HG03342 (cell line): Measurements from ENCODE around the gene TREX2.
"Not testable (repeated sequence)": the region's sequence is repeated elsewhere in the genome, so short reads cannot be mapped to it uniquely, and the experiment has no call there.

ENCODE experiments used
- ATAC-seq: cut with Tn5 transposase; IDR thresholded peaks from one replicate; pipeline ENCODE4 v1.9.1; 2021; ENCODE audit warnings: mild to moderate bottlenecking, moderate library complexity; ENCODE audit not compliant: unreplicated experiment

The TREX2 gene

DNA sequence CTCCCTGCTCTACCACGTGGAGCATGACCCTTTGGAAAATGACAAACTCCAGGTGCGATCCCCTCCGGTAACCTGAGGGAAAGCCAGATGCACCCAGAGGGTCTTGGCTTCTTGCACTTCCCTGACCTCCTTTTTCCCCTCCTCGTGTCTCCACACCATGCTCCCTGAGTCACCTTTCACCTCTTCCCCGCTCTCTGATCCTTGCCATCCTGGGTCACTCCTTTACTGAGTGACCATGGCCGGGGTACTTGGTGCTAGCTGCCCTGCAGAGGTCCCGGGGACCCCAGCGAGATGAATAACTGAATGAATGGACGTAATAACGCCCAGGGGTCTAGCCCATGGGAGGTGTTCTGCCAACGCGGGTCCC is 35.0 kb downstream of the TREX2 start:
- ATAC-seq, result no peak

DNA sequence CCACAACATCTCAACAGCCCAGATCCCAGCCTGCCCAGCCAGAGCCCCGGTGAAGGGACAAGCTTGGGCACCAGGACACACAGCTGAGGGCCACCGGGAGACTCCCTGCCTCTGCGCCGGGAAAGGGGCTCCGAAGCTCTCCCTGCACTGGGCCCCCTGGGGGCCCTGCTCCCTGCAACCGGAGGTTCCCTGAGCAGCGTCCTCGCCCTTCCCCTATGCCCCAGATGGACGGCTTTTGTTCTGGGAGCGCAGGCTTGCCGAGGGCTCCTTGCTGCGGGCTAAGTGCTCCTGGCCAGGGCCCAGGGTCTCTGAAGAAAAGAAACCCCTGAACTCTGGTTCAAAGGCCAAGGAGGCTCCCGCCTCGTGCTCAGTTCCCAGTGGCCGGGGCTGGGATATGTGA is 35.5 kb downstream of the TREX2 start:
- ATAC-seq, result no peak

DNA sequence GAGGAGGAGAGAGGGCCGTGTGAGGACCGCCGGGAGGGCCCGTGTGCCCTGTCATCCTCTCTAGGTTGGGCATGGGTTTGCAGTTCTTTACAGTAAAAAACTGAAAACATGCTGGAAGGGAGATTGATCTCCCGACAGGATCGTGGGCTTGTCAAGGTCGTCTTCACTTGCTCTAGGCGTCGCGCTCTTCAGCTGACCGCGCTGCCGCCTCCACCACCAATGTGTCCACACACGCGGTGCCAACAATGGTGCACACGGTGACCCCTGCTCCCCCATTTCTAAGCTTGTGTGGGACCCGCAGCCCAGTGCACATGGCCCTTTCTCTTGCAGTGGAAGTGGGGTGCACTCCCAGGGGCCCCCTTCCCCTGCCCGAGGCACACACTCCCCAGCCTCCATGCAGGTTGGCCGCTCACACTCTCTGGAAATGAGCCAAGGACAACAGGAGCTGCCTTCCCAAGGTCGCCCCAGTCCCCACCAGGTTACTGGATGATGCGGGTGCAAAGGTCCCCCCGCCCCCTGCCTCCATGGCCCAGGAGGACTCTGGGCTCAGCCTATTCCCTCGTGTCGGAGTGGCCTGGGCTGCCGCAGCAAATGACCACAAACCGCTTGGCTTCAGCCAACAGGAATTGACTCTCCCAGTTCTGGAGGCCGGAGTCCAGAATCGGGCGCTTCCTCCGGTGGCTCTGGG is 36.3 kb downstream of the TREX2 start:
- no peak for ATAC-seq

DNA sequence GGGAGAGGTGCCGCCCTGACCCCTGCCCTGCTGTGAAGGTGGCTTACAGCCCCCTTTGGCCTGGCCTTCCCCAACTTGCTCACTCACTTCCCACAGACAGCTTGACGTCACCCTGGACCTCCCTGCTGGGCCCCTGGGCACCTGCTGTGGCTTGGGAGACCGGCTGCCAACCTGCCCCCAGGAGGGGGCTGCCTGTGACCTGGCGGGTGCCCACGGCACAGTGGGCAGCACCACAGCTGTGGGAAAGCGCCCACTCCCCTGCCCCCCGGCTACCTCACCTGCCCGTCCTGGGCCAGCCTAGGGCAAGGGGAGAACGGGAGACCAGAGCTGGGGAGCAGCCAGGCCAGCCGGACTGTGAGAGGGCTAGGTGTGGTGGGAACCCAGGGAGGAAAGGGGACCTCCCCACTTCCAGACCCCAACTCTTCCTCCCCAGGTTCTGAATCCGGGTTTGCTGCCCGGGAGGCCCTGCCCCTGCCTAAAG is 36.9 kb downstream of the TREX2 start:
- no peak for ATAC-seq

DNA sequence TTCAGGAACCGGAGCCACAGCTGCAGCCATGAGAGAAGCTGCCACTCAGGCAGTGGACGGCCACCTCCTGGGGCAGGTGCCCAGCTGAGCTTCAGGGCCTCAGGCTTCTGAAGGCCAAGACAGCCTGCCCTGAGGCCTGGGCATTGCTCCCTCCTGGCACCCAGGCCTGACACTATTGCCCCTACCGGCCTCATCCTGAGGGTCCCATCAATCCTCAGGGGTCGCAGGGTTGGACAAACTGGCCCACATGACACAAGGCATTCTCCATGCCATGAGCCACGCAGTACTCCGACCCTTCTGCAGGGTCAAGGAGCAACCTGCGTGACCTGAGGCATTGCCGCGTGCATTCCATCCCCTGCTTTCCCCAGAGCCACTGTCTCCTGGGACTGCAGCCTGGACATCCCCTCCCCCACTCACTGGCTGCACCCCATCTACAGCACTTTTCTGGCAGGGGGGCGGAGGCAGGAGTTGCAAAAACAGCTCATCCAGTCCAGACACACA is 37.6 kb downstream of the TREX2 start:
- no peak for ATAC-seq

DNA sequence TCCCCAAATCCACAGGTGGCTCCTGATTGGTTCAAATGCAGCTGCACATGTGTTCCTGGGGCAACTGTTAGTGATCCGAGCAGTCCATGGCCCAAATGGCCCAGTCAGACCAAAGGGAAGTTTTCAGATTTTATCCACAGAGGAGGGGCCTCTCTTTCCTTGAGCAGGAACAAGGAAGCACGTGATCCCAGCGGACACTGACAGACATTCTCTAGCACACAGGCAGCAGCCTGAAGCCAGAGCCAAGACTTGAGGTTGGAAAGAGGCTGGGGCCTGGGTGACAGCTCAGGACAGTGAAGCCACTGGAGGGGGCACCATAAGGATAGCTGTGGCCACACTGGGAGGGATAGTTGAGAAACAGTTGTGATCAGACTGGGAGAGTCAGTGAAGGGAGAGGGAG is 38.1 kb downstream of the TREX2 start:
- no peak for ATAC-seq

DNA sequence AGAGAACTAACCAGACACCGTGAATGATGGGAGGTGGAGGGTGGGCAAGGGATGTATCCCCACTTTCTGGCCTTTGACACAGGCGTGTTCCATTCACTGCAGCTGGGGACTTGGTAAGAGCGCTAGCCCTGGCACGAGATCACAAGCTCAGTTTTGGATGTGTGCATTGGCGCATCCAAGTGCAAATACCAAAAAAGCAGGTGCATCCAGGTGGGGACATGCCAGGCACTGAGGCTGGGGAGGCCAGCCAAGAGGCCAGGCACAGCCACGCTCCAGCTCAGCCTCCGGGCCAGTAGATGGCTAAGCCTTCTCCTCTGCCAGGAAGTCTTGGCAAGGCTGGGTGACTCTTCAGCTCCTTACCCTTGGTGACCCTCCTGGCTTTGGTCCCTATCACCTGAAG is 39.0 kb downstream of the TREX2 start:
- no peak for ATAC-seq

DNA sequence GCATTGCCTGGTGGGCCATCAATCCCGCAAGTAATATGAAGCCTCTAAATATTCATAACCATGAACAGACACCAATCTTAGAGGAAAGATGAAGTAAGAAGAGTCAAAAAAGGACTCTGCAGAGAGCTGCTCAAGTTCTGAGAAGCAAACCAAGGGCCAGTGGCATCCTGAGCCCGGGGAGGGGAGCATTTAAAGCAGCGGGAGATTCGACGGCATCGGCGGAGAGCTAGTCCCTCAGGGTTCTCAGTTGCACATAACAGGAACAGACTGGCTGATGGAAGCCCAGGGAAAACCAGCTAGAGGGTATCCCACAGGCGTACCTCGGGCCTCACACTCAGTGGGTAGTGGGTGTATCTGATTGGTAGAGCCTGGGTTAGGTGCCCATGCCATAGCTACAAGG is 39.8 kb downstream of the TREX2 start:
- ATAC-seq, result no peak

DNA sequence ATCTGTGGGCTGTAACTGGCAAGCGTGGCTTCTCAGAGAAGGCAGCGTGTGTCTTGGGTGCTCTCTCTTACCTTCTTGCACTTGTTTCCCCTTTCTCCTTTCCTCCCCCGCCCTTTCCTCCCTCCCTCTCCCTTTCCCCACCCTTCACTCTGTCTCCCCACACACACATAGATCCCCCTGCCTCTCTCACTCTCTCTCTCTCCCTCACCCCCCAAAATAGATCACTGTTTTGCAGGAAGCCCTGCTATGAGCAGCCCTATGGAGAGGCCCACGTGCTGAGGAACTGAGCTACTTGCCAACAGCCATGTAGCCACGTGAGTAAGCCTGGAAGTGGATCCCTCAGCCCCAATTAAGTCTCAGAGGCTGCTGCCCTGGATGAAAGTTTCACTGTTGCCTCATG is 40.4 kb downstream of the TREX2 start:
- no peak for ATAC-seq

DNA sequence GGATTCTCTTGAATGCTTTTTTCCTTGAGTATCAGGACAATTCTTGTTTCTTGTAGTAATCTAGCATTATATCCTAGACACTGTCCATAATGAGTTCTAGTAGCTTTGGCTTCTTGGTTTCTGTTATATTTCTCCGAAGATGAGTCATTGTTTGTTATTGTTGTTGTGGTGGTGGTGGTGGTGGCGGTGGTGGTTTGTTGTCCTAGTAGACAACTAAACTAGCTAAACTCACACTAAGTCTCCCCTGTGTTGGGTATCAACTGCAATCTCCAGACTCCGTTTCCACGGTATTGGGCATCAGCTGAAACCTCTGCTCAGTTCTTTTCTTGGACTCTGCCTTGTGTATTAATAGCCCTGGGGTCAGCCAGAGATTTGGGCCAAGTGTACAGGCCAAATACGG is 41.5 kb downstream of the TREX2 start:
- not testable (repeated sequence) for ATAC-seq

DNA sequence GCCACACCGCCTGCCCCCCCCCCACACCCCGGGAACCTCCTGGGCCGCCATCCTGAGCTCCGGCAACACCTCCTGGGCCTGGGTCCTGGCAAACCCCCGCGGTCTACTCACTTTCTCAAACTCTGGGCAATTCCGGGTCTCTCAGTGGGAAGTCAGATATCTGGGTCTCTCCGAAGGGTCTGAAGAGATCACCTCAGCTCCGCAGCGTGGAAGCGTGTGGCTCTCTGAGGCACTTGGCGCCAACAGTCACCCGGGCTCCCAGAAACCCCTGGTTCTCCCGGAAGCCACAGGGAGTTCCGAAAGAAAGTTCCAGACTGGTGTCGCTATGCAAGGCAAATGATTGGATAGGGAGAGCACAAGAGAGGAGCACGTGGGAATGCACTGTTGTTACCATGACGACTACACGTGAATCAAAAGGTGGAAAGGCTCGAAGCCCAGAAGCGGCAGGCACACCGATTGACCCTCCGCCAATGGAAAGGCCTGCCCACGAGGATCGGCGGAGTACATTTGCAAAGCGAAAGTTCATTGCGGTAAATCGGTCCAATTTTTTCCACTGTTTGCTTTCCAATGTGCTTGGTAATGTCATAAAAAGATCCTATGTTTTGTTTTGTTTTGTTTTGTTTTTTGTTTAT is 44.6 kb downstream of the TREX2 start, which contains the start of gene PNMA6E:
Gene PNMA6E (minus strand): TSS at position 218 of the 632 bp plus-strand sequence. CDS start 2,501 bp downstream, outside the sequence.
- ATAC-seq, result no peak

DNA sequence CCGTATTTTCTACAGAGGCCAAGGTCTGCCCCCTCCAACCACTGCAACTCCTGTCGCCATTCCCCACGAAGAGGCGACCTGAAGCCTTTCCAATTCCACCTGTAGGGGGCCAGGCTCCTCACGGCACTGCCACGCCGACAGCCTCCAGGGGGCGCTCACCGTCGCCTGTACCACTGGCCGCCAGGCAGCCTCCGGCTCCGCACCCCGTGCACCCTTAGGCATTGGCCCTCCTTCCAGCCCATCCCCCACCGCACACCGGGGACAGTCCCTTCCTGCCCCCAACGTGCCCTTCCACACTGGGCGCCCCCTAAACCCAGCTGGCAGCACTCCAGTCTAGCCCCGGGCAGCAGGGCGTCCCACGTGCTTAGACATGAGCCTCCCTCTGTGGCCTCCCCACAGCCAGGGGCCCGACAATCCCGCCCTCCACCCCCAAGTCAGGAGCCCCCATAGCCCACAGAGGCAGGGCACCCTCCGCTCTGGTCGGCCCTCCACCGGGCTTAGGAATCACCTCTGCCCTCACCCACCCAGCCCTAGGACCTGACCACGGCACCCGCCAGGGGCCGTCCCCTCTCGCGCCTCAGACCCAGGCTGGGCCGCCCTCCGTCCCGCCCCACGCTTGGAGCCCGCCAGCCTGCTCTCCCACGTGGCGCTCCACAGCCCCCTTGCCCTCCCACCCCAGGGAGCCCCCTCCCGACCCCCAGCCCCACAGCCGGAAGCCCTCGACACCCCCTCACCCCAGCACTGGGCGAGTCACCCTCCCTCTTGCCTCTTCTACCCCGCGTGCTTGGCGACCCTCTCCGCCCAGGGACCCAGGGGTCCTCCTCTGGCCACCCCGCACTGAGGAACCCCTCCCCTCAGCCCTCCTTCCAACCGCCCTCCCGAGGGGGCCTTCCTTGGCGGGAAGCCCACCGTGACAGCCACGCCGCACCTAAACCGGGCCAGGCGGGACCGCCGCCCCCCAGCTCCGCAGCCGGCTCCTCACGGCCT is 45.4 kb downstream of the TREX2 start:
- no peak for ATAC-seq

DNA sequence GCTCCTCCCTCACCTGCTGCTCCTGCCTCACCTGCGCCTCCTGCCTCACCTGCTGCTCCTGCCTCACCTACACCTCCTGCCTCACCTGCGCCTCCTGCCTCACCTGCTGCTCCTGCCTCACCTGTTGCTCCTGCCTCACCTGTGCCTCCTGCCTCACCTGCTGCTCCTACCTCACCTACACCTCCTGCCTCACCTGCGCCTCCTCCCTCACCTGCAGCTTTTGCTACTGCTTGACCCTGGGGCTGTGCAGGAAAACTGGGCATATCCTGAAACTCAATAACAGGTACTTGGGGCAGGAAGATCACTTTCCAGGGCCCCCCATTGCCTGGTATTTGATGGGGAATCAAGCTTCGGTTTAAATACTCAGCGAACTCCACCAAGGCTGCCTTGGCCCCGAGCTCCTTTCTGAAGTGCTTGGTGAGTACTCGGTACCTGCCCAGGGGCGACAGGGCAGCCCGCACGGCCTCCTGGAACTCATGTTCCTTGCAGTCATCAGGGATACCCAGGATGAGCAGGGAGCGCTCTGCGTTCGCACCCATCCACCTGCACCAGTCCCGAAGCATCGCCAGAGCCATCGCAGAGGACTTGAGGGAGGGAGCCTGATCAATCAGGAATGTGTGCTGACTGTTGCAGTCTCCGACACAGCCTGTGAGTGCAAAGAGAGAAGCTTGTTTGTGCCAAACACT is 47.4 kb downstream of the TREX2 start:
- no peak for ATAC-seq

DNA sequence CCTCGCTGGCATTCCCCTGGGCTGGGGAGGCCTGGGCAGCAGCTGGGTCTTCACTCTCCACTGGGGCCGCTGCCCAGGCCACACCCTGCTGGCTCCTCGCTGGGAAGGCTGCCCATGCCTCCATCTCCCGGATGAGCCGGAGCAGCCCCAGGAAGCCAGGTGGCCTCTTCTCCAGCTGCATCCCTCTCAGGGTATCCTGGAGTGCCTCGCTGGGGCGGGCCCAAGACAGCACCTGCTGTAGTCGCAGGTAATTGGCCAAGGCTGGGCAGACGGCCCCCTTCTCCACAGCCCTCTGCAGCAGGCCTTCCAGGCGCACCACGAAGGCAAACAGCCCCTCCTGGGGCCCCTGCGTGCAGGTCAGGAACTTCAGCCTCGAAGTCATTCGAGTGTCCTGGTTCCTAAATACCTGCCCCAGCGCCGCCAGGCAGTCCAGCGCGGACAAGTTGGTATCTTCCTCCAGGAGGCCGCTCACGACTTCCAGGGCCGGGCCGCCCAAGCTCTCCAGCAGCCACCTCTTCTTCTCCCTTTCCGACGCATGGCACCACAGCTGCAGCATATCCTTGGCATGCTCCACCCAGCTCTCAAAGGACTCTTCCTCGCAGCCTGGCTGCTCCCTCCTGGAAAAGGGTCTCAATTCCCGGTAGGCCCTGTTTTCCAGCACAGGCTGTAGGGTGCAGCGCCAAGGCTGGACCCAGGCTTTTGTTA is 48.4 kb downstream of the TREX2 start:
- no peak for ATAC-seq

DNA sequence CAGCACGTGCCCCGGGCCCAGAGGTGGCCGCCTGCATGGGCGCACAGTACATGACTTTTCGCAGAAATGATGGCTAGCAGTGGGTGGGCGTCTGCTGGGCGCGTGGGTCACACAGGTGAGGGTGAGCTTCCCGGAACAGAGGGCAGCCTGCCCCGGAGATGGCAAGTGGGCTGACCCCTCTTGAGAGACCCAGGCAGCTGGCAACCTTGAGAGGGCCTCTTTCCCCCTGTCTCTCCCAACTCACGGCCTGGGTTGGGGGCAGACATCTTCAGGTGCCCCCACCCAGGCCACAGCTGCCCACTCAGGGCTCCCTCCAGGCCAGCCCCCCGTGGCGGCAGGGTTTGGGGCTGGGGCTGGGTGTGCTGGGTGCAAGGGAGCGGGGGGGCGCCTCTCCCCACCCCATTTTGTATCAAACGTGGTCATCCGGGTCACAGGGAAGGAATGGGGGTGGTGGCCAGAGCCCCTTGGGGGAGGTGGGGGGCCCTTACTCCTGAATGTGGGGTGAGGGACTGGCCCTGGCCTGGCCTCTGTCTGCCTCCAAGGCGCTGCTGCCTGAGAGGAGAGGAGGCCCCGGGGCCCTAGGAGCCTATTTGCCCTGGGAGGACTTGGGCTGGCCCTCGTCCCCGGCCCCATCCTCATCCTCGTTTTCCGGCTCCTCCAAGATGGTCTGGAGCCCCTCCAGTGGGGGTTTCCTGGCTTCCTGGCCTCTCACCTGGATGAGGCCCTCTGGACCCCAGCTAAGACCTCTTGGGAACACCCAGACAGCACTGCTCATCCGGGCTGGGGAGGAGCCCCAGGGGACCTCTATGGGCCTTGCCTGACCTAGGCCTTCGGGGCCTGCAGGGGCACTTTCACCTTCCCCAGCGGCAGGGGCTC is 49.3 kb downstream of the TREX2 start:
- ATAC-seq, result no peak

DNA sequence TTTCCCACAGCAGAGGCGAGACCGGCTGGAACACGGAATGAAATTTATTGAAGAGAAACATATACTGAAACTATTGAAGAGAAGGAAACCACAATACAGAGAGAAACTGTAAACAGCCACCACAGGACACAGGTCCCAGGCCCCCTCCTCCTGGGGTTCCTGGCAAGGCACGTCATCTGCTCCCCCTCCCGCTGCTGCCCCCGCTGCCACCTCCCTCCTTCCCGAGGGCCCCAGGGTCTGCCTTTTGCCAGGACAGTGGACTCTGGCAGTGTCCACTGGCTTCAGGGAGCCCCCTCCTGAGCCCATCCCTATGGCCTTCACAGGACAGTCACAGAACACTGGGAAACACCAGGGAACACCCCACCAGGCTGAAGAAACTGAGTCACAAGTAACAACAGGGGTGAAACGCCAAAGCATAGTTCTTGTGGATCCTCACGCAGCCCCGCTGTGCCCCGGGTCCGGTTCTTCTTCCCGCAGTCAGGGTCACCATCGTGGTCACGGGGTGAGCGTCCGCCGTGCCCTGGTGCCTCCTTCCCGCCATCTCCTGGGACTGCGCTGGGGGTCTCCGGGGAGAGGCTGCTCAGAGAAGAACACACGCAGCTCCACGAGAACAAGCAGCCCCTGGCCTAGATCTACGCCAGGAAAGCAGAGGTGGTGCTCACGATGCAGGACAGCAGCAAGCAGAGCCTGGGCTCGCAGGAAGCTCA is 50.1 kb downstream of the TREX2 start:
- no peak for ATAC-seq

DNA sequence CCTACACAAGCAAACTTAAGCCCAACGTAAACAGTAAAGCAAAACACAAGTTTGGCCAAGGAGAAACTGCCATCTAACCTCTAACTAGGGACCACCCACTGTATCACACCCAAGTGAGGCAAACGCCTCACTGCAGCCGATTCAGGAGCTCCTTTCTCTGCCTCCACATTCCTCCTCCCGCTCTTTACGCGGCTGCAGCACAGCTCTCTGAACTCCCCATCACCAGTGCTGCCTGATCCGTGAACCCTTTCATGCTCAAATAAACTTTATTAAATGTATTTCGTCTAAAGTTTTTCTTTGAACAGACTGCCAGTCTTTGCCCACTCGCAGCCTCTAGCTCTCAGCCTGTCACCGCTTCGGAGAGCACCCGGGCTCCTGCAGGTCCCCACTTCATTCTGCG is 51.2 kb downstream of the TREX2 start:
- ATAC-seq, result no peak
